Stimulated activated CD4-positive, alpha-beta T cell treated with anti-CD3 and anti-CD28 coated beads, Interleukin-2, amount 100 ng/mL, for 4 hours (primary cell): ENCODE measurements around the gene AGAP9.
"Not testable (repeated sequence)": the region's sequence is repeated elsewhere in the genome, so short reads cannot be mapped to it uniquely, and the experiment has no call there.

Experiments used
- DNase-seq: peaks from one replicate; pipeline ENCODE4 v3.0.0-alpha.2; 2020; ENCODE audit warnings: low read depth

The AGAP9 gene

DNA sequence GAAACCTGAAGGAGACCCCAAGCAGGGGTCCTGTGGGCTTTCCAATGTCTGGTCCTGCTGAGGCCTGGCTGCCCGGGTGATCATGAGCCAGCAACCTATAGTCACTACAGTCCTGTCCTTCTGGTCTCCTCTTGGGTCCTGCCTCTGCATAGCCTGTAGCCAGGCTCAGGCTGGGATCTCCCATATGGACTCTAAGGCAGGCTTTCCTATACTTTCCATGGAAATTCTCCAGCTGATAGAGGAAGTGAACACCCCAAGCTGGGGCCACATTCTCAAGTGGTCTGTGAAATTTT lies 66.0 kb downstream of the AGAP9 start:
- no peak for DNase-seq

DNA sequence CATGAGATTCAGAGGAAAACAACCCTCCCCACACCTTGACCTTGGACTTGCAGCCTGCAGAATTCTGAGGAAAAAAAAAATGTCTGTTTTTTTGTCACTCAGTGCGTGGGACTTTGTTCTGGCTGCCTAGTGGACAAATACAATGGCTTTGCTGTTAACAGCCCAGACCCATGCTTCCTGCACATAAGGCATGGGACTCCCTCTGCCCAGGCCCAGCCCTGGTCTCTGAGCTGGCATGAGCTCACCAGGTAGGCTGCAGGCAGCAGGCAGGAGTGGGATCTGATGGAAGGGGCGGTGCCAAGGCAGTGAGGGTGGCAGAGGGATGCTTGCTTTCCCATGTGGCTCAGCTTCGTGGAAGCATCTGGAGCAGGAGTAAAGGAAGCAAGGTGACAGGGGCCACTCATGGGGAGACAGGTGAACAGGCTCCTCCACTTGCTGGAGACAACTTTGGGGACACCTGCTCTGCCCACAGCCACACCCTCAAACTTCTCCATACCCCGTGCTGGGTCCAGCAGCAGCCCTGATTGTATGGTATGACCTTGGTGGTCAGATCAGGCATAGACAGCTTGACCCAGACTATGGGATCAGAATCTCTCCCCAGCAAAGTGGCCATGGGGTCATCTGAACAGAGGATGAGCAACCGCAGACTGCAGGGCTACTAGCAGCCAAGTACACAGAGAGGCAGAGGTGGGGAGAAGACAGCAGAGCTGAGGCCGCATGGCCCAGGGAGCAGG lies 66.5 kb downstream of the AGAP9 start:
- DNase-seq = no peak

DNA sequence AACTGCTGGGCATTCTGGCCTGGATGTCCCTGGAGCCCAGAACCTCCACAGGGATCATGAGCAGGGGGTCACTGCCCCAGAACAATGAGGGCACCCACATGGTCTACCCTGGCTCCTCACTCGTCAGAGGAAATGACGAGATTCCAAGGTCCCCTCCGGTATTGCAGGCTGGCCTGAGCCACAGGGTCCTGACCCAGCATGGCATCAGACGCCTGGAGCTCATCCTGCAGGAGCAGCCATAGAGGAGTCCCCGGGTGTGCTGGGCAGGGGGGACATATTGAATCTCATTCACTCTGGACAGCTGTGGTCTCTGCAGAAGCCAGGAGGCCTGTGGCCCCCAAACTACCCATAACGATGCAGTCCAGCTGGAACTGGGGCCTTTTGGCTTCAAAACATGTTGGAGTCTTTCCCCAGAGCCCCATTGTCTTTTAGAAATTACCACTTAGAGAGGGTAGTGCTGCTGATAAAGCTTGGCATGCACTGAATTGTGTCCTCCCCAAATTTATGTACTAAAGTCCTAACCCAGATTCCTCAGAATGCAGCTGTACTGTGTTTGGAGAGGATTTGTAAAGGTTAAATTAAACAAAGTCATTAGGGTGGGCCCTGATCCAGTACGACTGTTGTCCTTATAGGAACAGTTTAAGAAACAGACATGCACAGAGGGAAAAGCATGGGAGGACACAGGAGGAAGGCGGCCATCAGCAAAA lies 67.2 kb downstream of the AGAP9 start:
- DNase-seq = no peak

DNA sequence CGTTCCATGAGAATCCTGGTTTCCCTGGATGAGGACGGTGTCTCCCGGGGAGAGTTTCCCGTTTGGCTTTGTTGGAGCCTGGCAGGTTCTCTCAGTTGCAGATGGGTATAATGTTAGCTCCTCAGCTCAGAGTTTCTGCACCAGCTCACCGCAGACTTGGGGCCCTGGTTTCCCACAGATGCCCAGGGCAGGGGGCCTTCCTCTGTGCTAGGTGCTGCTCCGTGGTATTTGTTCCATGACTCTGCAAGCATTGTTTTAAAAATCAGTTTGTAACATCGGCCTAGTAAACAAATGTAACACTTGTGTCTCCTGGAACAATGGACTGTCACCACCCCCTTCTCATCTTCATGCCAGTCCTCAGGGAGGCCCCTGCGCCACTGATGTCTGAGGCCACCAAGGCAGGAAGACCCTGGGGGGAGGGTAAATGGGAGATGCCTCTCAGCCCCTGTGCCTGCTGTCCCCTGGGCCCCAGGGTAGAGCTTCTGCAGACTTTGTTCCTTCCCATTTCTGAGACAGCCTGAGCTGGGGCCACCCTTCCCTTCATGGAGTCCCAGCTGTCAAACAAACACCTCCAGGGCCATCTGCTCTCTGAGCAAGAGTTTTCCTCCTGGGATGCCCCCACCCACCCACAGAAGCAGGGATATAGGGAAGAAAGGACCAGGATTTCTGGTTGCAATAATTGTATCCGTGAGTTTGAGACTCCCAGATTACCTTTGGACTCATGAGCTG lies 67.9 kb downstream of the AGAP9 start:
- DNase-seq = not testable (repeated sequence)

- no peak for DNase-seq
Observed at GRCh38 chr10:47454780-47455058, 68.7 kb downstream of the AGAP9 start.

DNA sequence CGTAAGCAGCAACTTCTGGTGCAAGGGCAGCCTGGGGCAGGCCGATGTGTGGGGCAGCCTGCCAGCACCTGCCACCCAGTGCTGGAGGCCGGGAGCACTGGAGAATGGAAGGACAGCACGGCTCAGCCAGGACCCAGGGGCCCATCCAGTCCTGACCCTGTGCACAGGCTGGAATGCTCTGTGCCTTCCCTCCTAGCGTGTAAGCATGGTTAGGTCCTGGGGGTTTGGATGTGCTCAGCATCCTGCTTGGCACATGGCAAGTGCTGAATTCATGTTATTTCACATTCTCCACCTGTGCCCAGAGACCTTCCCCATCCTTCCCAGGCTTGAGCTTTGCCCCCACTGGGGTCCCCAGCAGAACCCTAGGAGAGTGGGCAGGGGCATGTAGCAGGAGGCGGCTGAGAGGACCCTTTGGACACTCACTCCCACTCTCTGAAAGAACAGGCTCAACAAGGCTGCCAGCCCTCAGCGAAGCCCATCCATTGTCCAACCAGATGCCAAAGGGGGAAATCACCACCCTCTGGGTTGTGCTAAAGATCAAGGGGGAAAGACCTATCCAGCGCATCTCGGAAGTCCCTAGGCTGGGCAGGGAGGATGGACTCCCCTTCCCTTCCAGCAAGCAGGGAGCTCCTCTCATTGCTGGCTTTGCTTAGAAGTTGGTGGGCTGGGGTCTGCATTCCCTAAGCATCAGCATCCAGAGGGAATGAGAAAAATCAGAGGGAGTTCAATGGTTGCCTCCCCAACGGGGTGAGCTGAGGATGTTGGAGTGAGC lies 69.2 kb downstream of the AGAP9 start:
- no peak for DNase-seq

- no peak for DNase-seq
Observed at GRCh38 chr10:47453141-47454007, 70.1 kb downstream of the AGAP9 start.

GRCh38 chr10:47452495-47453140 lies 70.8 kb downstream of the AGAP9 start:
- no peak for DNase-seq

DNA sequence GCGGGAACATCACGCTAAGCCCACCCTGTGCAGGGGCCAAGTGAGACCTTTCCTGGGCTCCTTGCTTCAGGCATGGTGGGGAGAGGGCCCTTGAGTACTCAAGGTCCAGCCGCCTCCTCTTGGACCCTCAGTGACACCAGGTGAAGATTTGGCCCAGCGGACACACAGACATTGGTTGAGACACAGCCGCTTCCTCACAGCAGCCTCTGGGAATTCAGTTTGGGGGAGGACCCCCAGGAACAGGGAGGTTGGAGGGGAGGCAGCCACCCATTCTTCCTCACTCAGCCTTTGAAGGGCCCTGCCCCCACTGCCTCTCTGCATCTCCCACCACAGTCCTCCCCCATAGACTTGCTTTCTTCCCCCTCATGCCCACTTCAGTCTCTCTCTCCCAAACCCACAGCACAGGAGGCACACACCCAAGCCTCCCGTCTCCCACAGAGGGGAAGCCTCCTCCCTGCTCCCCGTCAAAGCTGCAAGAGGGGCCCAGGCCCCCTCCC lies 71.4 kb downstream of the AGAP9 start:
- DNase-seq = no peak
